Keratinocyte (primary cell): ENCODE data around the gene EIF6.

Source experiments
- CTCF ChIP-seq, 3 experiments: IDR thresholded peaks in 1 of 3; conservative IDR thresholded peaks in 1 of 3; optimal IDR thresholded peaks in 1 of 3; 2 replicates in 2 of 3; 3 replicates in 1 of 3; pipeline versions ENCODE3 to v1.5.1; 2011; ENCODE audit warnings: low read length in 3 of 3, mild to moderate bottlenecking in 3 of 3, moderate library complexity in 2 of 3, control low read depth in 1 of 3, inconsistent platforms in 1 of 3; ENCODE audit not compliant: insufficient read depth in 2 of 3; ENCODE audit errors: extremely low read depth in 1 of 3
- EZH2 ChIP-seq: IDR thresholded peaks from one replicate; pipeline ENCODE4 v1.6.1; 2012; ENCODE audit warnings: inconsistent platforms, mild to moderate bottlenecking, low read length, moderate library complexity

- TF ChIP-seq EZH2 (no peak), CTCF (optimal IDR thresholded peaks at IDR 0.05 in 1 of 3, IDR thresholded peaks at IDR 0.05 in 1 of 3, conservative IDR thresholded peaks at IDR 0.05 in 1 of 3; ENCODE audit: extremely low read depth in 1 of 3, insufficient read depth in 2 of 3, low read length in 3 of 3) (no peak)
These were observed 26.8 kb upstream of the EIF6 start for GRCh38 chr20:35311409-35311808.
